Left lung (tissue), 10 donors: ENCODE data around the gene GPR35. TPM values are rescaled to one million over a fixed set of nuclear protein-coding genes. Genes with fewer than 3 reads are reported as not detected.

Source experiments
- ATAC-seq: fragments of 200-7000 bp; cut with Tn5 transposase; one replicate; pipeline ENCODE4 v1.9.1; 2020; ENCODE audit warnings: moderate library complexity
- DNase-seq, 4 donors: peaks; one replicate each; pipeline ENCODE4 v3.0.0-alpha.2; 2013 to 2020
- H3K27ac ChIP-seq, 2 donors: fragments of 200-600 bp; sonication (generic) in 1 of 2; one replicate each; pipeline versions ENCODE4 v1.5.0 to v1.8.0; 2020 to 2021
- H3K27me3 ChIP-seq, 2 donors: fragments of 200-600 bp; sonication (generic) in 1 of 2; one replicate each; pipeline versions ENCODE4 v1.5.0 to v1.8.0; 2020 to 2021
- H3K36me3 ChIP-seq, 2 donors: fragments of 200-600 bp; sonication (generic) in 1 of 2; one replicate each; pipeline versions ENCODE4 v1.5.0 to v1.8.0; 2020 to 2021
- H3K4me1 ChIP-seq, 2 donors: fragments of 200-600 bp; one replicate each; pipeline ENCODE4 v1.8.0; 2021
- H3K4me3 ChIP-seq, 2 donors: fragments of 200-600 bp; sonication (generic) in 1 of 2; one replicate each; pipeline versions ENCODE4 v1.5.0 to v1.8.0; 2020 to 2021; ENCODE audit warnings: mild to moderate bottlenecking in 1 of 2
- H3K9me3 ChIP-seq, 2 donors: fragments of 200-600 bp; sonication (generic) in 1 of 2; one replicate each; pipeline versions ENCODE4 v1.5.0 to v1.8.0; 2020 to 2021
- intact Hi-C, 2 donors: fragments of 100-400 bp; cut with DNase I; formaldehyde crosslinking; loops; one replicate each; pipeline versions ENCODE4 v1.11.2 to v1.14.2; 2022
- polyA plus RNA-seq, 6 donors: library from polyadenylated mRNA; unstranded; fragments of 120-200 nt; gene quantifications; one replicate each; pipeline ENCODE4 v1.2.1, GENCODE V29; 2013; ENCODE audit not compliant: insufficient read length in 6 of 6
- total RNA-seq, 2 donors: library from RNA; stranded (reverse); fragmentation: NEBNext Ultra II Directional; extraction: Animal tissue kit (Norgen Biotek cat#: 25700); gene quantifications; one replicate each; pipeline ENCODE4 v1.2.1, GENCODE V29; 2021
- TF ChIP-seq, protein P1 (sequence below), 2 donors: fragments of 200-600 bp; sonication (generic) in 1 of 2; IDR thresholded peaks; one replicate each; pipeline versions ENCODE4 v1.5.0 to v1.8.0; 2021; ENCODE audit warnings: antibody characterized with exemption in 2 of 2
- donor health status: DM: no; HTN: yes; CAD: no.
- donor health status: DM: no; HTN: no; CAD: no.

Gene GPR35
- total and polyA plus RNA-seq, 8 donors, result 1.1 to 6.0 (median 2.7) TPM

- DNase-seq (no peak), ATAC-seq (no peak)
- Histone ChIP-seq H3K9me3 (no peaks in the 10 kb centered on the region), H3K27me3 (no peaks in the 10 kb centered on the region), H3K4me1 (peaks cover 29 to 57% of the 10 kb centered on the region in 2 donors), H3K4me3 (peak overlapping the region; percentile 96 to 98), H3K36me3 (peaks cover 0 to 8% of the 10 kb centered on the region in 2 donors), H3K27ac (no peak overlapping the region)
- TF ChIP-seq, protein P1, sequence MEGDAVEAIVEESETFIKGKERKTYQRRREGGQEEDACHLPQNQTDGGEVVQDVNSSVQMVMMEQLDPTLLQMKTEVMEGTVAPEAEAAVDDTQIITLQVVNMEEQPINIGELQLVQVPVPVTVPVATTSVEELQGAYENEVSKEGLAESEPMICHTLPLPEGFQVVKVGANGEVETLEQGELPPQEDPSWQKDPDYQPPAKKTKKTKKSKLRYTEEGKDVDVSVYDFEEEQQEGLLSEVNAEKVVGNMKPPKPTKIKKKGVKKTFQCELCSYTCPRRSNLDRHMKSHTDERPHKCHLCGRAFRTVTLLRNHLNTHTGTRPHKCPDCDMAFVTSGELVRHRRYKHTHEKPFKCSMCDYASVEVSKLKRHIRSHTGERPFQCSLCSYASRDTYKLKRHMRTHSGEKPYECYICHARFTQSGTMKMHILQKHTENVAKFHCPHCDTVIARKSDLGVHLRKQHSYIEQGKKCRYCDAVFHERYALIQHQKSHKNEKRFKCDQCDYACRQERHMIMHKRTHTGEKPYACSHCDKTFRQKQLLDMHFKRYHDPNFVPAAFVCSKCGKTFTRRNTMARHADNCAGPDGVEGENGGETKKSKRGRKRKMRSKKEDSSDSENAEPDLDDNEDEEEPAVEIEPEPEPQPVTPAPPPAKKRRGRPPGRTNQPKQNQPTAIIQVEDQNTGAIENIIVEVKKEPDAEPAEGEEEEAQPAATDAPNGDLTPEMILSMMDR (IDR thresholded peaks at IDR 0.05), result no peak
- intact Hi-C loops, result no loop called here
Observed at GRCh38 chr2:240585101-240585500, 40.2 kb upstream of the GPR35 start.

- no peak for ATAC-seq
- TF ChIP-seq, protein P1 (IDR thresholded peaks at IDR 0.05), result no peak
- no peaks in the 10 kb centered on the region for H3K9me3 ChIP-seq
- intact Hi-C loops, result no loop called here
- peak overlapping the region; percentile 96 to 98 for H3K4me3 ChIP-seq
- H3K36me3 ChIP-seq, result peaks cover 0 to 15% of the 10 kb centered on the region in 2 donors
- no peaks in the 10 kb centered on the region for H3K27me3 ChIP-seq
- DNase-seq, result no peak
- peaks cover 23 to 51% of the 10 kb centered on the region in 2 donors for H3K4me1 ChIP-seq
- peak overlapping the region; percentile 87 to 88 for H3K27ac ChIP-seq
Observed at GRCh38 chr2:240585681-240586197, 39.5 kb upstream of the GPR35 start.

GRCh38 chr2:240586198-240586918 is 38.9 kb upstream of the GPR35 start, which contains the start of gene CAPN10:
CAPN10 (plus strand) TSS chr2:240586734; CDS start chr2:240586912, 178 bp downstream.
- intact Hi-C loops, result no loop called here

DNA sequence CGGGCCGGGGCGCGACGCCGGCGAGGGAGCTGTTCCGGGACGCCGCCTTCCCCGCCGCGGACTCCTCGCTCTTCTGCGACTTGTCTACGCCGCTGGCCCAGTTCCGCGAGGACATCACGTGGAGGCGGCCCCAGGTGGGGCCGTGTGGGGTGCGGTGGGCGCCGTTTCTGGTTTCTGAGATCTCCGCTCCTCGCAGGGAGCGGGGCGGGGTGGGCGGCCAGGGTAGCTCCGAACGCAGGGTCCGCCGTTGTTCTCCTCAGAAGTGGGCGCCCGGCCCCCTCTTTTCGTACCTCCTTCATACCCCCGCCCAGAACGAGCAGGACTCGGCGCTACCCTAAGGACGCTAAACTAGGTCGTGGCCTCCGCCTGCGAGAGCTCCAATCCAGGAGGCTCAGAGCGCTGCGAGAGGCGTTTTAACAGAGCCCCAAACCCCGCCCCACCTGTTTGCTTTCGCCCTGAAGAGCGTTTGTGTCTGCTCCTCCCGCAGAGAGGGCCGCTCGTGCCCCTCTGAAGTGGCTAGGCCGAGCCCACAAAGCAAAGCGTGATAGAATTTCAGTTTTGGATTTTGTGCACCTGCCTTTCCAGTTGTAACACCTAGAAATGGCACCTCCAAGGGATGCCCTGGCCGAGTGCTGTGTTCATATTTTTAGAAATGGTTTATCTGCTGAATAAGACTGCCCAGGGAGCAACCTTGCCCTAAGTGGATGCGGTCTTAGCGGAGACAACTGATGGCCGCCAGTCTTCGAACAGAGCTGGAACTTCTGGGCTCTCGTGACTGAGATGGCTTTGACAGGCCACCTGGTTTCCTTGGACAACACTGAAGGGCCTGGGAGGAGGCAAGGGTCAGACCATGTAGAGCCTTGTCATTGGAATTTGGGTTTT is 38.1 kb upstream of the GPR35 start:
- intact Hi-C loops, result no loop called here
- Histone ChIP-seq H3K4me3 (peak overlapping the region; percentile 96 to 98), H3K4me1 (peaks cover 23 to 48% of the 10 kb centered on the region in 2 donors), H3K27me3 (no peaks in the 10 kb centered on the region), H3K36me3 (peaks cover 0 to 29% of the 10 kb centered on the region in 2 donors), H3K9me3 (no peaks in the 10 kb centered on the region), H3K27ac (peak overlapping the region; percentile 87 to 88)
- peak in 2 of 4 donors; percentile 61 to 85 for DNase-seq
- TF ChIP-seq, protein P1 (IDR thresholded peaks at IDR 0.05), result no peak
- peak; percentile 54 for ATAC-seq

More at GRCh38 chr2:240586198-240586918, 38.9 kb upstream of the GPR35 start, which contains the start of gene CAPN10:
- Histone ChIP-seq H3K4me1 (peaks cover 23 to 48% of the 10 kb centered on the region in 2 donors), H3K9me3 (no peaks in the 10 kb centered on the region), H3K36me3 (peaks cover 0 to 21% of the 10 kb centered on the region in 2 donors), H3K4me3 (peak within 1 kb of the TSS; percentile 96 to 98), H3K27ac (peak within 1 kb of the TSS; percentile 87 to 88), H3K27me3 (no peaks in the 10 kb centered on the region)
- TF ChIP-seq, protein P1 (IDR thresholded peaks at IDR 0.05), result no peak
- DNase-seq (peak; percentile 96 to 99 (median 98)), ATAC-seq (peak; percentile 97)
